ENCODE measurements around the gene UNC5CL. TPM values are rescaled to one million over a fixed set of nuclear protein-coding genes. Genes with fewer than 3 reads are reported as not detected.

UNC5CL gene
- total RNA-seq, 4 donors from 2014 or later = 1.1 to 1.7 (median 1.7) TPM; not detected in 1

DNA sequence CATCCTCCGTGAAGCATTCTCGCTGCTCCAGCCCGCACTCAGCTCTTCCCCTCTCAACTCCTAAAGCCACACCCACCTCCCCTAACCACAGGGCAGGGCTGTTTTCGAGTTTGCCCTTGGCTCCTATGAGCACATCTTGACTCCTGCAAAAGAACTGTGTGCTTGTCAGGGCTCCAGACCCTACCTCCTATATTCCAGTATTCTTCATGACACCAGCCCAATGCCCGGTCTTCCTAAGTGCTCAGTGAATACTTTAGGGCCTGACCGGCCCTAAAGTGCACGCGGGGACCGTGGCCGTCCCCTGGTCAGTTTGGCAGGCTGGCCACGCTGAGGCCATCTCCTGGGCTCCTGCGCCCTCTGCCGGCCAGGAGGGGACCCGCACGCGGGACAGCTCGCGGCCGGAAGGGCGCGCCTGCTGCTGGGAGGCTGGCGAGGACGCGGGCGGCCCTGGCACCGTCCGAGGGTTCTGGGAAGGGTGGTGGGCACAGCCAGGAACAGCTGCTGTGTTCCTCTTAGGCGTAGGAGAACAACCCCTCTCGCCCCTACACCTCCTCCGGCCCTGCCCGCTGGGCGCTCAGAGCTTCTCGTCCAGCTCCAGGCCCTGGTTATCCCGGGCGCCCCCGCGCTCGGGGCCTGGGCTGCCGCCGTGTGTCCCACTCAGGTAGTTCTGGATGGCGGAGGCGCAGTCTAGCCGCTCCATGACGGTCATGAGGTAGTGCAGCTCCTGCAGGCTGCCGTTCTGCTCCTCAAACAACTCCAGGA, 11.0 kb downstream of the UNC5CL start:
- TF ChIP-seq, protein P1, sequence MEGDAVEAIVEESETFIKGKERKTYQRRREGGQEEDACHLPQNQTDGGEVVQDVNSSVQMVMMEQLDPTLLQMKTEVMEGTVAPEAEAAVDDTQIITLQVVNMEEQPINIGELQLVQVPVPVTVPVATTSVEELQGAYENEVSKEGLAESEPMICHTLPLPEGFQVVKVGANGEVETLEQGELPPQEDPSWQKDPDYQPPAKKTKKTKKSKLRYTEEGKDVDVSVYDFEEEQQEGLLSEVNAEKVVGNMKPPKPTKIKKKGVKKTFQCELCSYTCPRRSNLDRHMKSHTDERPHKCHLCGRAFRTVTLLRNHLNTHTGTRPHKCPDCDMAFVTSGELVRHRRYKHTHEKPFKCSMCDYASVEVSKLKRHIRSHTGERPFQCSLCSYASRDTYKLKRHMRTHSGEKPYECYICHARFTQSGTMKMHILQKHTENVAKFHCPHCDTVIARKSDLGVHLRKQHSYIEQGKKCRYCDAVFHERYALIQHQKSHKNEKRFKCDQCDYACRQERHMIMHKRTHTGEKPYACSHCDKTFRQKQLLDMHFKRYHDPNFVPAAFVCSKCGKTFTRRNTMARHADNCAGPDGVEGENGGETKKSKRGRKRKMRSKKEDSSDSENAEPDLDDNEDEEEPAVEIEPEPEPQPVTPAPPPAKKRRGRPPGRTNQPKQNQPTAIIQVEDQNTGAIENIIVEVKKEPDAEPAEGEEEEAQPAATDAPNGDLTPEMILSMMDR (IDR thresholded peaks at IDR 0.05; ENCODE audit: low read depth) = no peak

DNA sequence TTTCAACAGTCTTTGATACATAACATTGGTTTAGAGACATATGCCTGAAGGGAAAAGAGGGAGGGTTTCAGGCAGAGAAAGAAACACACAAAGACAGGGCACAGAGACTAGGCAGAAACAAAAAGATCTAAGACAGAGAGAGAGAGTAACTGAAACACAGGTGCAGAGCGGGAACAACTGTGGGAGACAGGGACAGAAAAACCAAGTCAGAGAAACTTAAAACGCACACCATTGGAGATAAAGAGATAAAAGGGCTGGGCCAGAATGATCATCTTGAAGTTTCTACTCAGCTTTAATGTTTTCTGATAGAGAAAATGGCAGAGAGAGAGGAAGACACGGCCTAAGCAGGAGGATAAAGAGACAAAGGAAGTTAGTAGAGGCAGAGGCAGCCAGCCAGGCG, 11.8 kb downstream of the UNC5CL start:
- TF ChIP-seq, protein P1 (IDR thresholded peaks at IDR 0.05; ENCODE audit: low read depth) = no peak

DNA sequence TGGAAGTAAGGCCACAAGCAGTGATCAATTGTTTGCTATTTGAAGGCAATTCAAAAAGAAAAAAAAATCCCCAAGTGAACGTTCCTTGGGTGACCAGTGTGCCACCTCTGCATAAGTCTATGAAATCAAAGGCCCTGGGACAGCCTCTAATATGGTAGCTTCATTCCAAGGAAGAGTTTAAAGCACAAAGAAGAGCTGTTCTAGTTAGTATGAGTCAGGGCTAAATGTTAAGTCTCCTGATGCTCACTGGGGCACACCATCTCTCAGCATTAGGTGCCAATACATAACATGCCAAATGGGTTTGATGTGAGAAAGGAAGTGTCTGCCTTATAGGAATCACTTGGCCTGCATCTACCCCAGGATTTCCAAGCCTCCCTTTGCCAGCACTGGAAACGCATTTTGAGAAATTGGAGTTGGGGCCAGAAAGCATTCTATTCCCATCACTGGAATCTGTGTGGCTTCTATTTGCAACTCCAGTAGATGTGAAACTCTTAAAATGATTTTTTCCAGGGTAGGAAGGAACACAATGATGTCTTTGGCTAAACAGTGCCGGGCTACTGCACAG, 13.0 kb downstream of the UNC5CL start:
- TF ChIP-seq, protein P1 (IDR thresholded peaks at IDR 0.05; ENCODE audit: low read depth) = no peak

DNA sequence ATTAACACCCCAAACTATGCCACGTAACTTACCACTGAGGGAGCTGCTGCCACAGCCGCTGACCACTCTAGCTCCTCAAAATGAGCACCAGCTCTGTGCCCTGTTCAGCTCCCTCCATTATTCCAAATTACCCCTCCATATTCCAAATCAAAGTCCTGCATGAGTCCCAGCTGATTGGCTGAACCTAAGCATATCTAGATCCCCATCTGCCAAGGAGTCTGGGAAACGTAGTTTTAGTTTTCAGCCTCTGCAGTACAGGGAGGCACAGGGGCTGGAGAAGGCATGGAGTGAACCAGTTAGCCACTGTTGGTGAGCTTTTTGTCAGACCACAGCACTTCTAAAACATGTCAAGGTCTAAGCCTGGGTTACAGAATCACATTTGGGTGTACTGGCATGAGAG, 15.9 kb downstream of the UNC5CL start:
- TF ChIP-seq, protein P1 (IDR thresholded peaks at IDR 0.05; ENCODE audit: low read depth) = no peak

DNA sequence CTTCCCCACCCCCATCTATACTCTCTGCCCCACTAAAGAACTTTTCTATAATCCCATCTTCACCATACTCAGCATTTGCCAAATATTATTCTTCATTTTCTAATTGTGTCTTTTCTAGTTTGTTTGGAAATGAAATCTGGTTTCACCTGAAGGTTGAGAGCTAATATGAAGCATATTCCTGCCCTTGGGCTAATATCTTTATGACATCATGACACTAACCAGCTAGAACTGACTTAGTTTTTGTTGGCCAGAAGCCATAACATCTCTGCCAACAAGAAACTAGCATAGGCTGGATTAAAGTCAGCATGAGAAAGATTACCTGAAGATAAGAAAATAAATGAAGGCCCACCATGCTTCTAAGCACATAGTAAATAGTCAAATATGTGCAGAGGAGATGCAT, 16.7 kb downstream of the UNC5CL start:
- TF ChIP-seq, protein P1 (IDR thresholded peaks at IDR 0.05; ENCODE audit: low read depth) = no peak

DNA sequence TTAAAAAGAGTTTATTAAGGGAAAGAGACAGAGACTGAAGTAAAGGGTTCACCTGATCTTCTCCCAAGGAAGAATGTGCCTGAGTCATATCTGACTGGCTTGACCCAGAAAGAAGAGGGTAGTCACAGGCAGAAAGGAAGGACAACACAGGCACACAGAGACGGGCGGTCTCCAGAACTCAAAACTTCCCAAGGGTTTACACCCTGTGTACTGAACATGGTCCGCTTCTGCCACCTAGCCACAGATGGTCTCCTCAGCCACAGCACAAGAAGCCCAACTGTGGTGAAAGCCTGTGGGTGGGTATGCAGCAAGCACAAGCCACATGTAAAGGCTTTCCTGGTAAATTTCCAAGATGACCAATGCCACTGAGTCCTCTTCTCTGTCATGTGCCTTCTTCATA, 17.2 kb downstream of the UNC5CL start:
- TF ChIP-seq, protein P1 (IDR thresholded peaks at IDR 0.05; ENCODE audit: low read depth) = no peak

DNA sequence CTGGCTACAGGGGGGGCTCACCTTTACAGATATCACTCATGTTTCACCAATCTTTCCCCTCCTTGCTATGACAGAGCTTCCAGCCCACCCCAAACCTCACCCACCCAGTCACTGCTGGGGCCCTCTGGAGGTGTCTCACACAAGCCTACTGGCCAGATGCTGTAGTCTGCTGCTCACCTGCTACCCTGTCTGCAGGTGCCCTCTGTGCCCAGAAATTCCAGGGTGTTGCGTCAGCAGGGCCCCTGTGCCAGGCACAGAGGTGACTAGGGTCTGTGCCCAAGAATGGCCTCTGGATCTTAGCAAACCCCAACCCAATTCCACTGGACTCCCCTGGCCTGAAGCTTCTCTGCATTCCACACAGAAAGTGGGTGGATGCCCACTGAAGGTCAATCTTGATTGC, 21.4 kb downstream of the UNC5CL start:
- TF ChIP-seq, protein P1 (IDR thresholded peaks at IDR 0.05; ENCODE audit: low read depth) = no peak
